ENCODE data around the gene CTNNA3.
"Not testable (repeated sequence)": the region's sequence is repeated elsewhere in the genome, so short reads cannot be mapped to it uniquely, and the experiment has no call there.

CTNNA3 gene

DNA sequence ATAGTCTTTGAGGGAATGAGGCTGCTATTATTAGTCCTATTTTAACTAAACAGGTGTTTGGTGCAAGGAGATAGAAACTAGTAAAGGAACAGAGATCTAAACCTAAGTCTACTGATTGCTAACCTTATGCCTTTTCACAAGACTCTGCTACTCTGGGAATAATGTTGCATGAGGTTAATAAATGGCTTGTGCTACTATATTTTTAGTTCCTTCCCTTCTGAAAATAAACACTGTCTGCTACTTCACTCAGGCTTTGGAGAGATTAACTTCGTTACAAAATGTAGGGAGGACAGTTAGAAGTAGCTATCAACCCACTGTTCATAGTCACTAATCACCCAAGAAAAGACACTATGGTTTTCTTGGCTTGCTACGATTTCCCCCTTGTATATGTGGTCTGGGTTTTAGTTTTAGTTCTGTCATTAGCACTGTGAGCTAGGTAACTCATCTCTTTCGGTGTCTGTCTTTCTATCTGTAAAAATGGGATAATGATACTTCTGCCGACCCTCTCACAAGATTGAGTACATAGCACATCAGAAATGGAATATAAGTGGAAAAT is 474.0 kb downstream of the CTNNA3 start:
- H3K4me3 ChIP-seq (ENCODE audit: low read depth, low read length): no peak overlapping the region
- TF ChIP-seq, protein P1, sequence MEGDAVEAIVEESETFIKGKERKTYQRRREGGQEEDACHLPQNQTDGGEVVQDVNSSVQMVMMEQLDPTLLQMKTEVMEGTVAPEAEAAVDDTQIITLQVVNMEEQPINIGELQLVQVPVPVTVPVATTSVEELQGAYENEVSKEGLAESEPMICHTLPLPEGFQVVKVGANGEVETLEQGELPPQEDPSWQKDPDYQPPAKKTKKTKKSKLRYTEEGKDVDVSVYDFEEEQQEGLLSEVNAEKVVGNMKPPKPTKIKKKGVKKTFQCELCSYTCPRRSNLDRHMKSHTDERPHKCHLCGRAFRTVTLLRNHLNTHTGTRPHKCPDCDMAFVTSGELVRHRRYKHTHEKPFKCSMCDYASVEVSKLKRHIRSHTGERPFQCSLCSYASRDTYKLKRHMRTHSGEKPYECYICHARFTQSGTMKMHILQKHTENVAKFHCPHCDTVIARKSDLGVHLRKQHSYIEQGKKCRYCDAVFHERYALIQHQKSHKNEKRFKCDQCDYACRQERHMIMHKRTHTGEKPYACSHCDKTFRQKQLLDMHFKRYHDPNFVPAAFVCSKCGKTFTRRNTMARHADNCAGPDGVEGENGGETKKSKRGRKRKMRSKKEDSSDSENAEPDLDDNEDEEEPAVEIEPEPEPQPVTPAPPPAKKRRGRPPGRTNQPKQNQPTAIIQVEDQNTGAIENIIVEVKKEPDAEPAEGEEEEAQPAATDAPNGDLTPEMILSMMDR (IDR thresholded peaks at IDR 0.05; ENCODE audit: low read depth, low read length): no peak

DNA sequence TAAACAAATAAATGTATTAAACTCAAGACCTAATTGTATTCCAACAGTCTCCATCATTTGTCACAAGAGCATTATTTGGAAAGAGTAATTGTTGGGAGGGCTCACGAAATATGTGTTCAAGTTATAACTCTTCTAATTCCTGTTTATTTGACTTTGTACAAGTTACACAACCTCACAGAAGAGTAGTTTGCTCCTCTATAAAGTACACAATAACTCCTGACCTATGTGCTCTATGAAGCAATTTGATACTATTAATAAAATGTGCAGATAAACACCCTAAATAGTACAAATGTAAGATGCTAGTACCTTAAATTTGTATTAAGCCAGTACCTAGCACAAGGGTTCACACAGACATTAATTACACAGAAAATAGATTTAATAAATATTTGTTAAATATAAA is 484.3 kb downstream of the CTNNA3 start:
- TF ChIP-seq, protein P1 (IDR thresholded peaks at IDR 0.05; ENCODE audit: low read depth, low read length): no peak

DNA sequence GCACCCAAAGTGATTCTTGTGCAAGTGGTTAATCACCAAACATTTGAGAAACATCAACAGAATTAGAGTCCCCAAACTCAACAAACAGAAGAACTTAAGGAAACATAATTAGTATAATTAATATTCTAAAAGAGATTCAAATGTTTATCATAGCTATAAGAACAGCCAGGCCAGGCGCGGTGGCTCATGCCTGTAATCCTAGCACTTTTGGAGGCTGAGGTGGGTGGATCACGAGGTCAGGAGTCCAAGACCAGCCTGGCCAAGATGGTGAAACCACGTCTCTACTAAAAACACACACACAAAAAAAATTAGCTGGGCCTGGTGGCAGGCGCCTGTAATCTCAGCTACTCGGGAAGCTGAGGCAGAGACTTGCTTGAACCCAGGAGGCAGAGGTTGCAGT is 488.1 kb downstream of the CTNNA3 start:
- not testable (repeated sequence) for H3K4me3 ChIP-seq (ENCODE audit: low read depth, low read length)

More for the DNA sequence above, 484.3 kb downstream of the CTNNA3 start:
- no peak overlapping the region for H3K4me3 ChIP-seq (ENCODE audit: low read depth, low read length)

DNA sequence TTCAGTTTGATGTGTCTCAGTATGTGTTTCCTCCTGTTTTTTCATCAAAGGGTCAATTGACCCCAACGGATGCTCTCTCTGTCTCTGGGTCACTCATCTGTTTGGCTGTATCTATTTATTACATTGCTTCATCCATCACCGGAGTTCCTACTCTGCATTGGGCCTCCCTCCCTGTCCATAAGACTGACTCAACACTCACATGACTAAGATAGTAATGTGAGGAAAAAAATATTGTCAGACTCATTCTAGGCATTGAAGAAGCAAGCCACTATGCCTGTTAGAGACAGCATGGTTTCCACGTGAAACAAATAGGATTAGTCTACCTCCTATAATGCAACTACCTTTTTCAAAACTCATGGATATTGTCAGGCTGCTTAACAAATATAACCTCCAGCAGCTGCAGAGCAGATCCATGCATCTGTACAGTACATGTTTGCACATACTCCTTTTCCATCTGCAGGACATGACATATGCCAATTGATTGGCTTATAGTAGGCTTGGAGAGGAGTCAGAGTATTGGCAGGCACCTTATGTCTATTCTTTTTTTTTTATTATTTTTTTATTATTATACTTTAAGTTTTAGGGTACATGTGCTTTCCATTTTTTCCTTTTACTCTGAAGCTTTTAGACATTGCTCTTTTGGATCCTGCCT is 495.0 kb downstream of the CTNNA3 start:
- no peak overlapping the region for H3K4me3 ChIP-seq (ENCODE audit: low read depth, low read length)
- TF ChIP-seq, protein P1 (IDR thresholded peaks at IDR 0.05; ENCODE audit: low read depth, low read length): no peak

DNA sequence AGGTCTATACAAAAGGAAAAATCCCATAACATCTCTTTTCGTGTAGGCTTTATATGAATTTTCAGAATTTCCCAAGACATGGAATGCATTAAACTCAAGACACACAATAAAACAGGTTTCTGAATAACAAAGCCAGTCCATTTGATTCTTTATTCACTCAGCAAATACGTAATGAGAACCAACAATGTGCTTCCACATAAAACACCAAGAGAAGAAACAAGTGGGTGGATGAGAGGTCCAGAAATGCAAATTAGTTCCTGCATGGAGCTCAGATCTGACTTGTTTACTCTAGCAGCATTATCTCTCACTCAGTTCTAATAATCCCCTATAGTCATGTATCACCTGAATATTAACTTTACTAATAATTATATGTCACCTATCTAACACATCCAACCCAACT is 520.6 kb downstream of the CTNNA3 start:
- TF ChIP-seq, protein P1 (IDR thresholded peaks at IDR 0.05; ENCODE audit: low read depth, low read length): no peak
- no peak overlapping the region for H3K4me3 ChIP-seq (ENCODE audit: low read depth, low read length)

DNA sequence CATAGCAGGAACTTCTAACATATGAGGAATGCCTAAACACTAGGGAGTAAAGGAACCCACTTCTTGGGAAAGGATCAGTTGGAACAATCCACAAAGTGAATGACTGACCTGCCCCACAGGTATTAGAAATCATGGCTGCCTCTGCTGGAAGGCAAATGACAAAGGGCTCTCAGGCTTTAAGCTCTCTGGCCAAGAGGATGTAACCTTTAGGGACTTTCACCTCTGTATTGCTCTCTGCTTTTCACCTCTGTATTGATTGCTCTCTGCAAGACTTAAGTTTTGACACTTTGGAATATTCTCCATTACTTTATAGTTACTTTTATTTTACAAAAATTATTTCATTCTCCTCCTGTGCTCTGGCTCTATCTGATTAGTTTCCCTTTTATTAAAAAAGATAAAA is 522.2 kb downstream of the CTNNA3 start:
- TF ChIP-seq, protein P1 (IDR thresholded peaks at IDR 0.05; ENCODE audit: low read depth, low read length): no peak
- H3K4me3 ChIP-seq (ENCODE audit: low read depth, low read length): no peak overlapping the region

DNA sequence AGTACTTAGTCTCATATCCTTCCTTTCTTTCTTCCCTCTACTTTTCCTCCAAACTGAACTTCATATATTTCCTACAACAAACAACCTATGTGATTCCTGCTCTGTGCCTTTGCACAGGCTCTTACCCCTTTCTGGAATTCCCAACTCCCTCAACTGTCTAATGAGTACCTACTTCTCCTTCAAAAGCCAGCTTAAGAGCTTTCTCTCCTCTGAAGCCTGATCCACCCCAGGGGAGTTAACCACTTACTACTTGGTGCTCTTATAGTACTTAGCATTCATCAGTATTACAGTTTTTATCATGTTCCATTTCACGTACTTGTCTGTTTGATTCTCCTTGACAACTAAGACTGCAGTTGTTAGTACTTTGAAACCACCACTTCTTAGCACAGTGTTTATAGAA is 524.0 kb downstream of the CTNNA3 start:
- H3K4me3 ChIP-seq (ENCODE audit: low read depth, low read length): no peak overlapping the region
- TF ChIP-seq, protein P1 (IDR thresholded peaks at IDR 0.05; ENCODE audit: low read depth, low read length): no peak

DNA sequence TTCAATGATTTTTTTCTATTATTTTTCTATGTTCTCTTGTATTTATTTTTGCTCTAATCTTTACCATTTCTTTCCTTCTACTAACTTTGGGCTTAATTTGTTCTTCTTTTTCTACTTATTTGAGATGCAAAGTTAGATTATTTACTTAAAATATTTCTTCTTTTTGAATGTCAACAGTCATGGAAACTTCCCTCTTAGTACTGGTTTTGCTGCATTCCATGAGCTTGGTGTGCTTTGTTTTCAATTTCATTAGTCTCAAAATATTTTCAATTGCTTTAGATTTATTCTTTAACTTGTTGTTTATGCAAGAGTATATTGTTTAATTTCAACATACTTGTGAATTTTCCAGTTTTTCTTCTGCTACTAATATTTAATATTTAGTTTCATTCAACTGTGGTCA is 539.8 kb downstream of the CTNNA3 start:
- TF ChIP-seq, protein P1 (IDR thresholded peaks at IDR 0.05; ENCODE audit: low read depth, low read length): no peak
- H3K4me3 ChIP-seq (ENCODE audit: low read depth, low read length): no peak overlapping the region
